HG03442 (cell line): ENCODE results near the gene UBE2K.
A peak's percentile ranks its signal among the peaks of the same experiment; 100 is the strongest.
"Not testable (repeated sequence)": the region's sequence is repeated elsewhere in the genome, so short reads cannot be mapped to it uniquely, and the experiment has no call there.

Experiments
- ATAC-seq: cut with Tn5 transposase; IDR thresholded peaks from one replicate; pipeline ENCODE4 v1.9.1; 2021; ENCODE audit warnings: mild to moderate bottlenecking, moderate library complexity; ENCODE audit not compliant: unreplicated experiment

The UBE2K gene

GRCh38 chr4:39687014-39687413, 10.9 kb upstream of the UBE2K start:
- ATAC-seq = no peak

- ATAC-seq = no peak
Observed at GRCh38 chr4:39689970-39690369, 8.0 kb upstream of the UBE2K start.

GRCh38 chr4:39698424-39699009, 581 bp downstream of the UBE2K start:
- peak; percentile 23 for ATAC-seq

GRCh38 chr4:39699687-39700409, 1.9 kb downstream of the UBE2K start:
- no peak for ATAC-seq

- no peak for ATAC-seq
Observed at GRCh38 chr4:39700554-39700953, 2.6 kb downstream of the UBE2K start.

- ATAC-seq = no peak
Observed at GRCh38 chr4:39702716-39703115, 4.8 kb downstream of the UBE2K start.

- ATAC-seq = not testable (repeated sequence)
Observed at GRCh38 chr4:39704789-39705188, 6.9 kb downstream of the UBE2K start.

GRCh38 chr4:39706334-39706733, 8.4 kb downstream of the UBE2K start:
- ATAC-seq = no peak

- ATAC-seq = no peak
Observed at GRCh38 chr4:39706741-39707511, 9.0 kb downstream of the UBE2K start.

- ATAC-seq = no peak
Observed at GRCh38 chr4:39710098-39710896, 12.4 kb downstream of the UBE2K start.

GRCh38 chr4:39712819-39713607, 15.1 kb downstream of the UBE2K start:
- ATAC-seq = no peak

GRCh38 chr4:39713691-39714090, 15.8 kb downstream of the UBE2K start:
- no peak for ATAC-seq

GRCh38 chr4:39714166-39714565, 16.2 kb downstream of the UBE2K start:
- ATAC-seq = no peak

- peak; percentile 46 for ATAC-seq
Observed at GRCh38 chr4:39715788-39716187, 17.9 kb downstream of the UBE2K start.

GRCh38 chr4:39716356-39716755, 18.4 kb downstream of the UBE2K start:
- no peak for ATAC-seq

- ATAC-seq = not testable (repeated sequence)
Observed at GRCh38 chr4:39717743-39718142, 19.8 kb downstream of the UBE2K start.

GRCh38 chr4:39718366-39719323, 20.7 kb downstream of the UBE2K start:
- ATAC-seq = no peak

GRCh38 chr4:39719804-39720580, 22.1 kb downstream of the UBE2K start:
- no peak for ATAC-seq
